Tibial nerve (tissue), 4 donors: ENCODE data around the gene RPL7L1. TPM values are rescaled to one million over a fixed set of nuclear protein-coding genes. Genes with fewer than 3 reads are reported as not detected.

Experiments
- DNase-seq, 2 donors: peaks; one replicate each; pipeline ENCODE4 v3.0.0-alpha.2; 2019; ENCODE audit warnings: low spot score in 2 of 2
- H3K27ac ChIP-seq, 4 donors: fragments of 200-600 bp; sonication (generic) in 3 of 4; one replicate each; pipeline ENCODE4 v1.5.1; 2017 to 2019; ENCODE audit warnings: mild to moderate bottlenecking in 1 of 4
- H3K27me3 ChIP-seq, 2 donors: fragments of 200-600 bp; sonication (generic) in 1 of 2; one replicate each; pipeline versions ENCODE4 v1.5.1 to v1.6.0; 2017 to 2019
- H3K36me3 ChIP-seq, 3 donors: fragments of 200-600 bp; sonication (generic); one replicate each; pipeline ENCODE4 v1.5.1; 2018 to 2019
- H3K4me1 ChIP-seq, 4 donors: fragments of 200-600 bp; sonication (generic) in 3 of 4; one replicate each; pipeline ENCODE4 v1.5.1; 2017 to 2019
- H3K4me3 ChIP-seq, 4 donors: fragments of 200-600 bp; sonication (generic) in 3 of 4; one replicate each; pipeline ENCODE4 v1.5.1; 2017 to 2019; ENCODE audit warnings: mild to moderate bottlenecking in 1 of 4, moderate library complexity in 1 of 4
- H3K9me3 ChIP-seq, 4 donors: fragments of 200-600 bp; sonication (generic) in 3 of 4; one replicate each; pipeline ENCODE4 v1.5.1; 2017 to 2019
- EP300 ChIP-seq, 2 donors: sonication (generic); formaldehyde crosslinking; IDR thresholded peaks; one replicate each; pipeline ENCODE4 v1.6.1; 2017; ENCODE audit warnings: antibody characterized with exemption in 2 of 2, mild to moderate bottlenecking in 1 of 2
- POLR2A ChIP-seq, 2 donors: fragments of 450-650 bp; IDR thresholded peaks; one replicate each; pipeline ENCODE4 v1.6.1; 2017; ENCODE audit warnings: antibody characterized with exemption in 2 of 2, mild to moderate bottlenecking in 2 of 2, moderate library complexity in 2 of 2
- WGBS, 2 donors: methylation state at CpG; one replicate each; pipeline ENCODE4 v1.1.5; 2018; 5-methylcytosine and 5-hydroxymethylcytosine counted together
- total RNA-seq, 4 donors: library from RNA; depleted of rRNA; stranded (reverse); fragments of >200 nt; gene quantifications; one replicate each; pipeline ENCODE4 v1.1.0, GENCODE V29; 2016
- TF ChIP-seq, protein P1 (sequence below), 5 experiments: fragments of 200-600 bp in 3 of 5; fragments of 450-650 bp in 2 of 5; sonication (generic) in 3 of 5; IDR thresholded peaks; one replicate each; pipeline ENCODE4 v1.5.1; 2016 to 2019; ENCODE audit warnings: antibody characterized with exemption in 5 of 5, mild to moderate bottlenecking in 3 of 5, moderate library complexity in 2 of 5

The RPL7L1 gene
- total RNA-seq, 4 donors from 2014 or later = 59.0 to 89.2 (median 83.7) TPM

DNA sequence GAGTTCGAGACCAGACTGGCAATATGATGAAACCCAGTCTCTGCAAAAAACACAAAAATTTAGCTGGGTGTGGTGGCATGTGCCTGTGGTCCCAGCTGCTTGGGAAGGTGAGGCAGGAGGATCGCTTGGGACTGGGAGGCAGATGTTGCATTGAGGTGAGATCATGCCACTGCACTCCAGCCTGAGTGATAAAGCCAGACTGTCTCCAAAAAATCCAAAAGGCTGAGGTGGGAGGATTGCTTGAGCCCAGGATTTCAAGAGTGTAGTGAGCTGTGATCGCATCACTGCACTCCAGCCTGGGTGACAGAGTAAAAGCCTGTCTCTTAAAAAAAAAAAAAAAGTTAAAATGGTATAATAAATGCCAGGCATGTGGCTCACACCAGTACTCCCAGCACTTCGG lies 35.1 kb downstream of the RPL7L1 start:
- peaks cover 0 to 8% (median 0%) of the 10 kb centered on the region in 4 donors for H3K4me1 ChIP-seq
- peaks cover 0 to 47% of the 10 kb centered on the region in 2 donors for H3K27me3 ChIP-seq
- 70 to 75% methylated on average over 4 of the region's 4 CpGs for WGBS, 2 donors
- no peak overlapping the region for H3K27ac ChIP-seq
- H3K4me3 ChIP-seq = no peak overlapping the region
- no peak for DNase-seq
- TF ChIP-seq, protein P1, sequence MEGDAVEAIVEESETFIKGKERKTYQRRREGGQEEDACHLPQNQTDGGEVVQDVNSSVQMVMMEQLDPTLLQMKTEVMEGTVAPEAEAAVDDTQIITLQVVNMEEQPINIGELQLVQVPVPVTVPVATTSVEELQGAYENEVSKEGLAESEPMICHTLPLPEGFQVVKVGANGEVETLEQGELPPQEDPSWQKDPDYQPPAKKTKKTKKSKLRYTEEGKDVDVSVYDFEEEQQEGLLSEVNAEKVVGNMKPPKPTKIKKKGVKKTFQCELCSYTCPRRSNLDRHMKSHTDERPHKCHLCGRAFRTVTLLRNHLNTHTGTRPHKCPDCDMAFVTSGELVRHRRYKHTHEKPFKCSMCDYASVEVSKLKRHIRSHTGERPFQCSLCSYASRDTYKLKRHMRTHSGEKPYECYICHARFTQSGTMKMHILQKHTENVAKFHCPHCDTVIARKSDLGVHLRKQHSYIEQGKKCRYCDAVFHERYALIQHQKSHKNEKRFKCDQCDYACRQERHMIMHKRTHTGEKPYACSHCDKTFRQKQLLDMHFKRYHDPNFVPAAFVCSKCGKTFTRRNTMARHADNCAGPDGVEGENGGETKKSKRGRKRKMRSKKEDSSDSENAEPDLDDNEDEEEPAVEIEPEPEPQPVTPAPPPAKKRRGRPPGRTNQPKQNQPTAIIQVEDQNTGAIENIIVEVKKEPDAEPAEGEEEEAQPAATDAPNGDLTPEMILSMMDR (IDR thresholded peaks at IDR 0.05) = no peak
- TF ChIP-seq EP300 (IDR thresholded peaks at IDR 0.05) = no peak
- no peak for TF ChIP-seq POLR2A (IDR thresholded peaks at IDR 0.05)
- H3K36me3 ChIP-seq = no peaks in the 10 kb centered on the region
- no peaks in the 10 kb centered on the region for H3K9me3 ChIP-seq

DNA sequence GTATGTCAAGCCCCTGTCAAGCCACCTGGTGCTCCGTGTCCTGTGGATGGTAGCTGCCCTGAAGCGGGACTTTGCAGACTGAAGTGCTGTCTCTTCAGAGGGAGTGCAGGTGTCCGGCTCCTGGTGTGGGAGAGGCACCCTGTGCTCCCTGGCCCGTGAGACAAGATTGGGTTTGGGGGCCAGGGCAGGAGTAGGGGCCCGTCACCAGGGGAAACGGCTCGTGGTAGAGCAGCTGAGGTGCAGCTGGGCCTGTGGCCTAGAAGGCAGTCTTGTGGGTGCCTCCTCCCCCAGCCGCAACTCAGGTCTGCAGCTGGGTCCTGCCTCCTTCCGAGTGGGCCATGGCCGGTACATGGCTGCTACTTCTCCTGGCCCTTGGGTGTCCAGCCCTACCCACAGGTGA lies 36.3 kb downstream of the RPL7L1 start, which contains the start of gene PTCRA:
PTCRA (plus strand) TSS at position 322 of the 400 bp plus-strand sequence; CDS start at position 339, 17 bp downstream.
- DNase-seq = no peak
- TF ChIP-seq POLR2A (IDR thresholded peaks at IDR 0.05) (no peak), EP300 (IDR thresholded peaks at IDR 0.05) (no peak)
- TF ChIP-seq, protein P1 (IDR thresholded peaks at IDR 0.05) = no peak
- Histone ChIP-seq H3K36me3 (no peaks in the 10 kb centered on the region), H3K9me3 (no peaks in the 10 kb centered on the region), H3K4me1 (peaks cover 0 to 8% (median 0%) of the 10 kb centered on the region in 4 donors), H3K27ac (no peak within 1 kb of the TSS), H3K4me3 (no peak within 1 kb of the TSS), H3K27me3 (peaks cover 0 to 47% of the 10 kb centered on the region in 2 donors)
- 74 to 88% methylated on average over 7 to 10 of the region's 10 CpGs for WGBS, 2 donors

DNA sequence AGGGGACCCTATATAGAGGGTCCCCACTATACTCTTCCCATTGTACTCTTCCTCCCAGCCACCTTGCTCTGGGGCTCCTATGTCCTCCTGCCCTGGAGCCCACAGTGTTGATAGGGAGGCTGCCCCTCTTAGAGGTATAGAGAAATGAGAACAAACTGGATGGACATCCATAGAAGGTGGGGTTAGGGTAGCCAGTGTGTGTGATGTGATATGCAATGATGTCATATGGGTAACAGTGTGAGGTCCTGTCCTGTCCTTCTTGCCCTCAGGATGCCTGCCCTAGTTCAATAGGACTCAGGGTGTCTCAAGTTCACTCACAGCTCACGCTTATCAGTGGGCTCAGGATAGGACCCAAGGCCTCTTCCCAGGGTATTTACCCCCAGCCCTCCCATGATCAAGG lies 36.9 kb downstream of the RPL7L1 start:
- H3K27me3 ChIP-seq = peaks cover 0 to 42% of the 10 kb centered on the region in 2 donors

DNA sequence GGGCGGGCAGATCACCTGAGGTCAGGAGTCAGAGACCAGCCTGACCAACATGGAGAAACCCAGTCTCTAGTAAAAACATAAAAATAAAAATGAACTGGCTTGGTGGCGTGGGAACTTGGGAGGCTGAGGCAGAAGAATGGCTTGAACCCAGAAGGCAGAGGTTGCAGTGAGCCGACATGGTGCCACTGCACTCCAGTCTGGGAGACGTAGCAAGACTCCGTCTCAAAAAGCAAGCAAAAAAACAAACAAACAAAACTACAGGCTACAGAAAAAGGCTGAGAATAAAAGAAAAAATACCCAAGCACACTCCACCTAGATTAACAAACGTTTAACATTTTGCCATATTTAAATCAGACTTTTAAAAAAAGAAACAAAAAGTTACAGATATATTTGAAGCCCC lies 42.4 kb downstream of the RPL7L1 start:
- DNase-seq = no peak

More for the DNA sequence above, 36.9 kb downstream of the RPL7L1 start:
- Histone ChIP-seq H3K36me3 (no peaks in the 10 kb centered on the region), H3K9me3 (no peaks in the 10 kb centered on the region), H3K4me3 (no peak overlapping the region), H3K27ac (no peak overlapping the region), H3K4me1 (peaks cover 0 to 7% (median 0%) of the 10 kb centered on the region in 4 donors)
- no peak for DNase-seq
- TF ChIP-seq EP300 (IDR thresholded peaks at IDR 0.05) (no peak), POLR2A (IDR thresholded peaks at IDR 0.05) (no peak)
- TF ChIP-seq, protein P1 (IDR thresholded peaks at IDR 0.05) = no peak
- 83 to 92% methylated on average over 1 of the region's 1 CpG for WGBS, 2 donors

DNA sequence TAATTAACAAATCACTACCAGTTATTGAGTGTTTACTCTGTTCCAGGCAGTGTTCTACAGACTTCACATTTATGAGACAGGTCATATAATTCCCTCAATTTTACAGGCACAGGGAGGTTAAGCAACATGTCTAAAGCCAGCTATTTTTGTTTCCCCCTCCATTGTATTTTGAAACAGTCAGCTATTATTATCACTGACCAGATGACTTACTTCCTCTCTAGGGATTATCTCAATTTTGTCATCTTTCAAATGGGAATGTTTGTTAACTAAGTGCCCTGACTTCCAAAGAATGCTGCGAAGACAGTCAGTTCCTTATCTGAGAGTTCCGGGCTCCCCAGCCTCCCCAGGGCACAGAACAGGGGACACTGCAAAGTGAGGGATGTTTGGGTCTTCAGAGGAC lies 44.2 kb downstream of the RPL7L1 start:
- WGBS, 2 donors = 39 to 69% methylated on average over 2 of the region's 2 CpGs
- Histone ChIP-seq H3K36me3 (no peaks in the 10 kb centered on the region), H3K9me3 (no peaks in the 10 kb centered on the region), H3K4me3 (no peak overlapping the region), H3K4me1 (peaks cover 0 to 7% (median 0%) of the 10 kb centered on the region in 4 donors), H3K27ac (no peak overlapping the region), H3K27me3 (peaks cover 3 to 23% of the 10 kb centered on the region in 2 donors)
- DNase-seq = no peak
- TF ChIP-seq POLR2A (IDR thresholded peaks at IDR 0.05) (no peak), EP300 (IDR thresholded peaks at IDR 0.05) (no peak)
- TF ChIP-seq, protein P1 (IDR thresholded peaks at IDR 0.05) = no peak

More for the DNA sequence above, 42.4 kb downstream of the RPL7L1 start:
- H3K9me3 ChIP-seq = no peaks in the 10 kb centered on the region
- H3K27me3 ChIP-seq = peaks cover 3 to 24% of the 10 kb centered on the region in 2 donors
- no peaks in the 10 kb centered on the region for H3K36me3 ChIP-seq
- no peak overlapping the region for H3K27ac ChIP-seq
- H3K4me1 ChIP-seq = no peaks in the 10 kb centered on the region
- WGBS, 2 donors = 67 to 75% methylated on average over 6 of the region's 6 CpGs
- no peak for TF ChIP-seq EP300 (IDR thresholded peaks at IDR 0.05)
- TF ChIP-seq, protein P1 (IDR thresholded peaks at IDR 0.05) = no peak
- no peak for TF ChIP-seq POLR2A (IDR thresholded peaks at IDR 0.05)
- H3K4me3 ChIP-seq = no peak overlapping the region
